ENCODE results near the gene TMEM201.

TMEM201 gene

DNA sequence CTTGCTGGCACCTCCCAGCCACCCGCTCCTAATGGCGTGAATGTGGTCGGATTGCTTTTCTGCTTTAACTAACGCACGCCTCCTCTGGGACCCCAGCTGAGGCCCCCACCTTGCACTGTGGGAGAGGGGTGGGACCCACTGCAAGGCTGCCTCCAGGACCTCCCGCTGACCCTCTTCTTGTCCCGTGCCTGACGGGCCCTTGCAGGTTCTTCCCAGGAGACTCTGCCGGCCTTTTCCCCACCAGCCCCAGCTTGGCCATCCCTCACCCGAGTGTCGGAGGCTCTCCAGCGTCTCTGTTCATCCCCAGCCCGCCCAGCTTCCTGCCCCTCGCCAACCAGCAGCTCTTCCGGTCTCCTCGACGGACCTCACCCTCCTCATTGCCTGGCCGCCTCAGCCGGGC lies 18.6 kb downstream of the TMEM201 start:
- Histone ChIP-seq H3K4me1 (ENCODE audit: control insufficient read depth, low read length) (no peaks in the 10 kb centered on the region), H3K9me2 (replicated peaks; ENCODE audit: control insufficient read depth, low read length) (no peaks in the 10 kb centered on the region), H3K9me3 (ENCODE audit: control insufficient read depth, insufficient read depth, low read length) (no peaks in the 10 kb centered on the region), H3K36me3 (ENCODE audit: control insufficient read depth, low read length) (peaks cover 40% of the 10 kb centered on the region), H3F3A (ENCODE audit: control insufficient read depth, insufficient read depth) (no peaks in the 10 kb centered on the region), H3K79me2 (ENCODE audit: control insufficient read depth, low read length) (no peaks in the 10 kb centered on the region), H3K27me3 (ENCODE audit: control insufficient read depth, low read length) (no peaks in the 10 kb centered on the region), H3K4me2 (ENCODE audit: low read length) (no peak overlapping the region), H4K20me1 (ENCODE audit: control insufficient read depth, insufficient read depth, low read depth, low read length) (no peaks in the 10 kb centered on the region), H3K27ac (ENCODE audit: low read depth, low read length) (no peak overlapping the region), H3K4me3 (ENCODE audit: low read length) (no peak overlapping the region)
- TF ChIP-seq EZH2phosphoT487 (IDR thresholded peaks at IDR 0.05; ENCODE audit: borderline replicate concordance, low read length) = no peak
- TF ChIP-seq, protein P1, sequence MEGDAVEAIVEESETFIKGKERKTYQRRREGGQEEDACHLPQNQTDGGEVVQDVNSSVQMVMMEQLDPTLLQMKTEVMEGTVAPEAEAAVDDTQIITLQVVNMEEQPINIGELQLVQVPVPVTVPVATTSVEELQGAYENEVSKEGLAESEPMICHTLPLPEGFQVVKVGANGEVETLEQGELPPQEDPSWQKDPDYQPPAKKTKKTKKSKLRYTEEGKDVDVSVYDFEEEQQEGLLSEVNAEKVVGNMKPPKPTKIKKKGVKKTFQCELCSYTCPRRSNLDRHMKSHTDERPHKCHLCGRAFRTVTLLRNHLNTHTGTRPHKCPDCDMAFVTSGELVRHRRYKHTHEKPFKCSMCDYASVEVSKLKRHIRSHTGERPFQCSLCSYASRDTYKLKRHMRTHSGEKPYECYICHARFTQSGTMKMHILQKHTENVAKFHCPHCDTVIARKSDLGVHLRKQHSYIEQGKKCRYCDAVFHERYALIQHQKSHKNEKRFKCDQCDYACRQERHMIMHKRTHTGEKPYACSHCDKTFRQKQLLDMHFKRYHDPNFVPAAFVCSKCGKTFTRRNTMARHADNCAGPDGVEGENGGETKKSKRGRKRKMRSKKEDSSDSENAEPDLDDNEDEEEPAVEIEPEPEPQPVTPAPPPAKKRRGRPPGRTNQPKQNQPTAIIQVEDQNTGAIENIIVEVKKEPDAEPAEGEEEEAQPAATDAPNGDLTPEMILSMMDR (IDR thresholded peaks at IDR 0.05; ENCODE audit: low read depth, low read length, poor library complexity, severe bottlenecking) = no peak

DNA sequence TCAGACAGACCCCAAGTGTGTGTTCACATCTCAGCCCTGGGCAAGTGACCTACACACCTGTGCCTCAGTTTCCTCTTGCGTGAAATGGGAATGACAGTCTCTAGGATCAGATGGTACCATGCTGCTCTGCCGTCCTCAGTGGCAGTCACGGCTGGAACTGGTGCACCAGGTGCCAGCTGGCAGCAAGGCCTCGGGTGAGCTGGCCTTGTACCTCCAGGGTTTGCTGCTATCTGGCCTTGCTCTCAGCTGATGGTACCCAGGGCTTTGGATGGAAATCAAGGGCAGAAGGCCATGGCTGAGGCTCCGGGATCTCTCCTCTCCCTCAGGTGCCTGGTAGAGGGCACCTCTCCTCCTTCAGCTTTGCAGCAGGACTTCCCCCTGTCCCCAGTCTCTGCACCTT lies 21.3 kb downstream of the TMEM201 start:
- Histone ChIP-seq H3K9me2 (replicated peaks; ENCODE audit: control insufficient read depth, low read length) (no peaks in the 10 kb centered on the region), H4K20me1 (ENCODE audit: control insufficient read depth, insufficient read depth, low read depth, low read length) (no peaks in the 10 kb centered on the region), H3K27me3 (ENCODE audit: control insufficient read depth, low read length) (no peaks in the 10 kb centered on the region), H3F3A (ENCODE audit: control insufficient read depth, insufficient read depth) (no peaks in the 10 kb centered on the region), H3K36me3 (ENCODE audit: control insufficient read depth, low read length) (peaks cover 30% of the 10 kb centered on the region), H3K79me2 (ENCODE audit: control insufficient read depth, low read length) (no peaks in the 10 kb centered on the region), H3K4me3 (ENCODE audit: low read length) (no peak overlapping the region), H3K27ac (ENCODE audit: low read depth, low read length) (no peak overlapping the region), H3K9me3 (ENCODE audit: control insufficient read depth, insufficient read depth, low read length) (no peaks in the 10 kb centered on the region), H3K4me2 (ENCODE audit: low read length) (no peak overlapping the region), H3K4me1 (ENCODE audit: control insufficient read depth, low read length) (no peaks in the 10 kb centered on the region)
- no peak for TF ChIP-seq EZH2phosphoT487 (IDR thresholded peaks at IDR 0.05; ENCODE audit: borderline replicate concordance, low read length)
- TF ChIP-seq, protein P1 (IDR thresholded peaks at IDR 0.05; ENCODE audit: low read depth, low read length, poor library complexity, severe bottlenecking) = no peak

DNA sequence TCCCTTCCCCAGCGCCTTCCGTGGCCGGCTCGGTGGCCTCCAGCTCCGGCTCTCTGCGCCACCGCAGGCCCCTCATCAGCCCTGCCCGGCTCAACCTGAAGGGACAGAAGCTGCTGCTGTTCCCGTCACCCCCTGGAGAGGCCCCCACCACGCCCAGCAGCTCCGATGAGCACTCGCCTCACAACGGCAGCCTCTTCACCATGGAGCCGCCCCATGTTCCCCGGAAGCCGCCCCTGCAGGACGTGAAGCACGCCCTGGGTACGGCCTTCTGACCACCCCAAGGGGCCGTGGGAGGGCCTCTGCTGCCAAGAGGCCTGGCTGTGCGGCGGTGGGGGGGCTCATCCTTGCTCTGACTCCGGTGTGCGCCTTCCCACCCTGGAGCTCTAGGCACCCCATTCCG lies 21.8 kb downstream of the TMEM201 start:
- TF ChIP-seq, protein P1 (IDR thresholded peaks at IDR 0.05; ENCODE audit: low read depth, low read length, poor library complexity, severe bottlenecking) = no peak
- no peak for TF ChIP-seq EZH2phosphoT487 (IDR thresholded peaks at IDR 0.05; ENCODE audit: borderline replicate concordance, low read length)
- Histone ChIP-seq H3K27me3 (ENCODE audit: control insufficient read depth, low read length) (no peaks in the 10 kb centered on the region), H3F3A (ENCODE audit: control insufficient read depth, insufficient read depth) (no peaks in the 10 kb centered on the region), H3K27ac (ENCODE audit: low read depth, low read length) (no peak overlapping the region), H3K4me3 (ENCODE audit: low read length) (no peak overlapping the region), H3K4me1 (ENCODE audit: control insufficient read depth, low read length) (no peaks in the 10 kb centered on the region), H3K9me2 (replicated peaks; ENCODE audit: control insufficient read depth, low read length) (no peaks in the 10 kb centered on the region), H3K9me3 (ENCODE audit: control insufficient read depth, insufficient read depth, low read length) (no peaks in the 10 kb centered on the region), H4K20me1 (ENCODE audit: control insufficient read depth, insufficient read depth, low read depth, low read length) (no peaks in the 10 kb centered on the region), H3K36me3 (ENCODE audit: control insufficient read depth, low read length) (peaks cover 28% of the 10 kb centered on the region), H3K79me2 (ENCODE audit: control insufficient read depth, low read length) (no peaks in the 10 kb centered on the region), H3K4me2 (ENCODE audit: low read length) (no peak overlapping the region)

DNA sequence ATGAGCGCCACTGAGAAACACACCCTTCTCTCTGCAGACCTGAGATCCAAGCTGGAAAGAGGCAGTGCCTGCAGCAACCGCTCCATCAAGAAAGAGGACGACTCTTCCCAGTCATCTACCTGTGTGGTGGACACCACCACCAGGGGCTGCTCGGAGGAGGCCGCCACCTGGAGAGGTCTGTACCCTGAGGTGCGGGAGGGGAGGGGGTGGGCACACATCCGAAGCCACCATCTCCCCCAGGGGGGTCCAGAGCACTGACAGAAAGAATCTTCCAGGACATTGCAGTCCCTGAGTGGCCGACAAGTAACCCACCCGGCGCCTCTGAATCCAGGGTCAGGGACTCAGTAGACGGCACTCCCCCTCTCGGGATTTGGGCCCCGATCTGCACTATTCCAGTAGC lies 23.0 kb downstream of the TMEM201 start:
- H3K4me3 ChIP-seq (ENCODE audit: low read length) = no peak overlapping the region
- no peak overlapping the region for H3K27ac ChIP-seq (ENCODE audit: low read depth, low read length)
- H3K9me2 ChIP-seq (replicated peaks; ENCODE audit: control insufficient read depth, low read length) = no peaks in the 10 kb centered on the region
- no peaks in the 10 kb centered on the region for H3K9me3 ChIP-seq (ENCODE audit: control insufficient read depth, insufficient read depth, low read length)
- H3K79me2 ChIP-seq (ENCODE audit: control insufficient read depth, low read length) = no peaks in the 10 kb centered on the region
- no peaks in the 10 kb centered on the region for H4K20me1 ChIP-seq (ENCODE audit: control insufficient read depth, insufficient read depth, low read depth, low read length)
- no peaks in the 10 kb centered on the region for H3F3A ChIP-seq (ENCODE audit: control insufficient read depth, insufficient read depth)
- no peaks in the 10 kb centered on the region for H3K4me1 ChIP-seq (ENCODE audit: control insufficient read depth, low read length)
- no peaks in the 10 kb centered on the region for H3K27me3 ChIP-seq (ENCODE audit: control insufficient read depth, low read length)
- TF ChIP-seq EZH2phosphoT487 (IDR thresholded peaks at IDR 0.05; ENCODE audit: borderline replicate concordance, low read length) = no peak
- TF ChIP-seq, protein P1 (IDR thresholded peaks at IDR 0.05; ENCODE audit: low read depth, low read length, poor library complexity, severe bottlenecking) = no peak
- peaks cover 25% of the 10 kb centered on the region for H3K36me3 ChIP-seq (ENCODE audit: control insufficient read depth, low read length)
- H3K4me2 ChIP-seq (ENCODE audit: low read length) = no peak overlapping the region

All from DOHH2 (cell line).